Thoracic aorta (tissue), 2 donors: ENCODE data around the gene AK3. TPM values are rescaled to one million over a fixed set of nuclear protein-coding genes. Genes with fewer than 3 reads are reported as not detected.

ENCODE experiments used
- ATAC-seq: fragments of 150-250 bp; one replicate; pipeline ENCODE4 v1.8.0; 2017; ENCODE audit warnings: low read depth; ENCODE audit not compliant: insufficient number of reproducible peaks, low FRiP score
- DNase-seq: peaks from one replicate; pipeline ENCODE4 v3.0.0-alpha.2; 2020; ENCODE audit warnings: low spot score
- H3K27ac ChIP-seq, 2 donors: fragments of 200-600 bp; sonication (generic); 1 replicate in 1 of 2; 2 replicates in 1 of 2; pipeline ENCODE4 v1.5.1; 2016; ENCODE audit warnings: mild to moderate bottlenecking in 2 of 2, moderate library complexity in 2 of 2
- H3K27me3 ChIP-seq: fragments of 200-600 bp; sonication (generic); replicated peaks from 2 replicates; pipeline ENCODE4 v1.6.0; 2016; ENCODE audit warnings: mild to moderate bottlenecking; ENCODE audit not compliant: insufficient read depth
- H3K36me3 ChIP-seq: fragments of 200-600 bp; sonication (generic); one replicate; pipeline ENCODE4 v1.5.1; 2016
- H3K4me1 ChIP-seq, 2 donors: fragments of 200-600 bp; sonication (generic); 1 replicate in 1 of 2; 2 replicates in 1 of 2; pipeline versions ENCODE4 v1.5.1 to v1.6.0; 2016; ENCODE audit warnings: low read depth in 2 of 2, mild to moderate bottlenecking in 1 of 2; ENCODE audit not compliant: control insufficient read depth in 1 of 2
- H3K4me3 ChIP-seq: fragments of 200-600 bp; sonication (generic); 2 replicates; pipeline ENCODE4 v1.5.1; 2016; ENCODE audit warnings: mild to moderate bottlenecking
- H3K9me3 ChIP-seq: fragments of 200-600 bp; sonication (generic); 2 replicates; pipeline ENCODE4 v1.5.1; 2016
- CTCF ChIP-seq: fragments of 200-600 bp; sonication (generic); IDR thresholded peaks from one replicate; pipeline ENCODE4 v1.5.1; 2019; ENCODE audit warnings: antibody characterized with exemption
- total RNA-seq, 2 donors: library from RNA; depleted of rRNA; stranded (reverse); fragments of >200 nt; gene quantifications; one replicate each; pipeline versions ENCODE4 v1.1.0 to v1.2.3, GENCODE V29; 2016

AK3 gene
- total RNA-seq, 2 donors from 2014 or later = 50.5 to 72.9 TPM

GRCh38 chr9:4690144-4690543 lies 50.9 kb downstream of the AK3 start:
- no peak for TF ChIP-seq CTCF
- H3K4me3 ChIP-seq = peak overlapping the region; percentile 31
- H3K9me3 ChIP-seq = no peaks in the 10 kb centered on the region
- no peak for DNase-seq
- H3K4me1 ChIP-seq = peaks cover 41 to 74% of the 10 kb centered on the region in 2 donors
- peak overlapping the region in 1 of 2 donors; percentile 20 for H3K27ac ChIP-seq
- no peak for ATAC-seq
- peaks cover 1% of the 10 kb centered on the region for H3K36me3 ChIP-seq
- no peaks in the 10 kb centered on the region for H3K27me3 ChIP-seq

GRCh38 chr9:4689687-4690104 lies 51.3 kb downstream of the AK3 start:
- no peaks in the 10 kb centered on the region for H3K9me3 ChIP-seq
- H3K4me1 ChIP-seq = peaks cover 41 to 78% of the 10 kb centered on the region in 2 donors
- H3K36me3 ChIP-seq = no peaks in the 10 kb centered on the region
- no peak for TF ChIP-seq CTCF
- H3K27me3 ChIP-seq = no peaks in the 10 kb centered on the region
- peak overlapping the region in 1 of 2 donors; percentile 20 for H3K27ac ChIP-seq
- DNase-seq = no peak
- no peak for ATAC-seq
- peak overlapping the region; percentile 31 for H3K4me3 ChIP-seq

- H3K27ac ChIP-seq = peak overlapping the region; percentile 16 to 29
- H3K4me3 ChIP-seq = no peak overlapping the region
- ATAC-seq (peak; percentile 52), DNase-seq (no peak)
- no peaks in the 10 kb centered on the region for H3K27me3 ChIP-seq
- H3K4me1 ChIP-seq = peaks cover 41 to 85% of the 10 kb centered on the region in 2 donors
- TF ChIP-seq CTCF = no peak
- no peaks in the 10 kb centered on the region for H3K9me3 ChIP-seq
- no peaks in the 10 kb centered on the region for H3K36me3 ChIP-seq
These were observed 52.0 kb downstream of the AK3 start for GRCh38 chr9:4689021-4689420.

- H3K36me3 ChIP-seq = no peaks in the 10 kb centered on the region
- H3K4me1 ChIP-seq = peaks cover 40 to 88% of the 10 kb centered on the region in 2 donors
- H3K9me3 ChIP-seq = no peaks in the 10 kb centered on the region
- no peak for DNase-seq
- H3K4me3 ChIP-seq = no peak overlapping the region
- H3K27me3 ChIP-seq = no peaks in the 10 kb centered on the region
- peak overlapping the region; percentile 1 to 66 for H3K27ac ChIP-seq
- no peak for ATAC-seq
- TF ChIP-seq CTCF = no peak
These were observed 54.4 kb downstream of the AK3 start for GRCh38 chr9:4686584-4686983.

- no peaks in the 10 kb centered on the region for H3K36me3 ChIP-seq
- H3K4me1 ChIP-seq = peaks cover 44 to 93% of the 10 kb centered on the region in 2 donors
- no peak for TF ChIP-seq CTCF
- no peak for ATAC-seq
- no peaks in the 10 kb centered on the region for H3K27me3 ChIP-seq
- DNase-seq = no peak
- H3K27ac ChIP-seq = peak overlapping the region; percentile 1 to 66
- H3K9me3 ChIP-seq = no peaks in the 10 kb centered on the region
- no peak overlapping the region for H3K4me3 ChIP-seq
These were observed 54.9 kb downstream of the AK3 start for GRCh38 chr9:4686112-4686511.
